CD4-positive, alpha-beta T cell treated with Interleukin-6 at 100 ng/mL for 8 hours (primary cell): ENCODE data around the gene UPK3BL2.
"Not testable (repeated sequence)": the region's sequence is repeated elsewhere in the genome, so short reads cannot be mapped to it uniquely, and the experiment has no call there.

Source experiments
- DNase-seq: peaks from one replicate; pipeline ENCODE4 v3.0.0-alpha.2; 2020; ENCODE audit warnings: mixed read lengths, low spot score

Gene UPK3BL2

DNA sequence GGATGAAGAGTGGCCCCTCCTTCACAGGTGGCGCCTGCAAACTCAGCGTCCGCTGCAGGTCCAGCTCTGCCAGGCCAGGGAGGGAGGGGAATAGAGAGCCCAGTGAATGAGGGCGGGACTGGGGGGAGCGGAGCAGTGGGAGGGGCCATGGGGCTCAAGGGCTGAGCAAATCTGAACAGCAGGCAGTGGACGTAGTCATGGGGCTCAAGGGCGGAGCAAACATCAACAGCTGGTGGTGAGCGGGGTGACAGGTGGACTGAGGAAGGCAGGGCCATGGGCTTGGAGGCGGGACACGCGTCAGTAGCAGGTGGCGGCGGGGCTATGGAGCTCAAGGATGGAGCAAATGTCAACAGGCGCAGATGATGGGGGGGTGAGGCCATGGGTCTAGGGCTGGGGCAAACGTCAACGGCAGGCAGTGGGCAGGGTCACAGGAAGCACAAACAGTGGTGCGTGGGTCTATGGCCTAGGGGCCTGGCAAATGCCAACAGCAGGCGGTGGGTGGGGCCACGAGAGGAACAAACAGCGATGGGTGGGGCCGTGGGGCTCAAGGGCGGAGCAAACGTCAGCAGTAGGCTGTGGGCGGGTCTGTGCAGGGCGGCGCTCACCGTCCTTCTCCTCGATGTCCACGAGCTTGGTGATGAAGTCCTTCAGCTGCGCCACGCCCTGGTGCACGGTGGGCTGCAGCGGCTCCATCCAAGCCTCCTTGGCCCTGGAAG, 50.1 kb downstream of the UPK3BL2 start:
- not testable (repeated sequence) for DNase-seq

DNA sequence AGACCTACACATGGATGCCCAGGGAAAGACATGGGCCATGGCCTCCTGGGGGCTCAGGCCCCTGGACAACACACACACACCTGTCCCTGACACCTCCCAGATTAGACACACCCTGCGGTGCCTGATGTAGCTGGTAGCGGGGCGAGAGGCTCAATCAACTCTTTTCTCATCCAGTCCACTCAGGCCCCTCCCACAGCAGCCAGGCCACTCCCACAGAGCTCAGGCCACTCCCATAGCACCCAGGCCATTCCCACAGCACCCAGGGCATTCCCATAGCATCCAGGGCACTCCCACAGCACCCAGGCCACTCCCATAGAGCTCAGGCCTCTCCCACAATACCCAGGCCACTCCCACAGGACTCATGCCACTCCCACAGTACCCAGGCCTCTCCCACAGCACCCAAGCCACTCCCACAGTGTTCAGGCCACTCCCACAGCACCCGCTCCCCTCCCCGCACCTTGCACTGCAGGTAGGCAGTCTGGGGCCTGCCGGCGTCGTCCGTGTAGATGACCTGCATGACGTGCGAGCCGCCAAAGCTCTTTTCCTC, 52.9 kb downstream of the UPK3BL2 start:
- not testable (repeated sequence) for DNase-seq
